ENCODE measurements around the gene CACNA2D1.

Gene CACNA2D1

GRCh38 chr7:82446897-82447296 lies 3.3 kb upstream of the CACNA2D1 start:
- H2AFZ ChIP-seq (ENCODE audit: low read depth, low read length) = no peak overlapping the region
- no peak overlapping the region for H2BK120ac ChIP-seq (ENCODE audit: low read depth, low read length)
- H3K79me1 ChIP-seq (replicated peaks; ENCODE audit: low read length, poor library complexity, severe bottlenecking) = peaks cover 7% of the 10 kb centered on the region
- no peak overlapping the region for H2BK5ac ChIP-seq (ENCODE audit: low read depth, low read length, poor library complexity, severe bottlenecking)
- no peaks in the 10 kb centered on the region for H3K27me3 ChIP-seq (ENCODE audit: control insufficient read depth in 1 of 2, insufficient read depth in 1 of 2, low read length in 2 of 2)
- H3K4me2 ChIP-seq (ENCODE audit: low read length, poor library complexity, severe bottlenecking) = no peak overlapping the region
- no peak overlapping the region for H3K4me3 ChIP-seq (ENCODE audit: insufficient read depth in 1 of 2, low read depth in 1 of 2, low read length in 2 of 2)
- no peak overlapping the region for H3K18ac ChIP-seq (ENCODE audit: low read depth in 1 of 2, low read length in 2 of 2)
- H3K9me3 ChIP-seq (ENCODE audit: control insufficient read depth, low read length) = no peaks in the 10 kb centered on the region
- no peak overlapping the region for H2BK12ac ChIP-seq (ENCODE audit: low read length in 2 of 2)
- no peak overlapping the region for H3K9ac ChIP-seq (ENCODE audit: low read length)
- H2AK5ac ChIP-seq (ENCODE audit: low read length, severe bottlenecking) = no peak overlapping the region
- H3K14ac ChIP-seq (ENCODE audit: low read length in 2 of 2) = no peak overlapping the region
- no peak overlapping the region for H4K8ac ChIP-seq (ENCODE audit: low read length)
- no peak overlapping the region for H3K4ac ChIP-seq (ENCODE audit: low read depth in 1 of 2, low read length in 2 of 2)
- peaks cover 11% of the 10 kb centered on the region for H3K4me1 ChIP-seq (ENCODE audit: control insufficient read depth, insufficient read depth, low read depth, low read length)
- no peaks in the 10 kb centered on the region for H3K36me3 ChIP-seq (ENCODE audit: control insufficient read depth in 1 of 2, insufficient read depth in 2 of 2, low read depth in 1 of 2, low read length in 2 of 2)
- H4K91ac ChIP-seq (ENCODE audit: low read length) = no peak overlapping the region
- H3K27ac ChIP-seq (ENCODE audit: low read length, poor library complexity, severe bottlenecking) = no peak overlapping the region
- H3K23ac ChIP-seq (ENCODE audit: low read length in 2 of 2) = no peak overlapping the region
- DNase-seq = no peak
- H2BK15ac ChIP-seq (ENCODE audit: low read depth, poor library complexity, severe bottlenecking) = no peak overlapping the region

- H2BK15ac ChIP-seq (ENCODE audit: low read depth, poor library complexity, severe bottlenecking) = no peak overlapping the region
- no peaks in the 10 kb centered on the region for H3K27me3 ChIP-seq (ENCODE audit: control insufficient read depth in 1 of 2, insufficient read depth in 1 of 2, low read length in 2 of 2)
- no peak overlapping the region for H3K27ac ChIP-seq (ENCODE audit: low read length, poor library complexity, severe bottlenecking)
- H3K18ac ChIP-seq (ENCODE audit: low read depth in 1 of 2, low read length in 2 of 2) = no peak overlapping the region
- H2BK5ac ChIP-seq (ENCODE audit: low read depth, low read length, poor library complexity, severe bottlenecking) = no peak overlapping the region
- H2AFZ ChIP-seq (ENCODE audit: low read depth, low read length) = no peak overlapping the region
- H2AK5ac ChIP-seq (ENCODE audit: low read length, severe bottlenecking) = no peak overlapping the region
- H3K79me1 ChIP-seq (replicated peaks; ENCODE audit: low read length, poor library complexity, severe bottlenecking) = peaks cover 7% of the 10 kb centered on the region
- no peak overlapping the region for H3K9ac ChIP-seq (ENCODE audit: low read length)
- H3K4me2 ChIP-seq (ENCODE audit: low read length, poor library complexity, severe bottlenecking) = no peak overlapping the region
- H3K14ac ChIP-seq (ENCODE audit: low read length in 2 of 2) = no peak overlapping the region
- DNase-seq = no peak
- no peaks in the 10 kb centered on the region for H3K36me3 ChIP-seq (ENCODE audit: control insufficient read depth in 1 of 2, insufficient read depth in 2 of 2, low read depth in 1 of 2, low read length in 2 of 2)
- no peak overlapping the region for H4K8ac ChIP-seq (ENCODE audit: low read length)
- no peak overlapping the region for H4K91ac ChIP-seq (ENCODE audit: low read length)
- peaks cover 8% of the 10 kb centered on the region for H3K4me1 ChIP-seq (ENCODE audit: control insufficient read depth, insufficient read depth, low read depth, low read length)
- no peak overlapping the region for H3K4ac ChIP-seq (ENCODE audit: low read depth in 1 of 2, low read length in 2 of 2)
- H2BK12ac ChIP-seq (ENCODE audit: low read length in 2 of 2) = no peak overlapping the region
- H2BK120ac ChIP-seq (ENCODE audit: low read depth, low read length) = no peak overlapping the region
- WGBS = 100% methylated on average over 2 of the region's 3 CpGs
- H3K23ac ChIP-seq (ENCODE audit: low read length in 2 of 2) = no peak overlapping the region
- no peak overlapping the region for H3K4me3 ChIP-seq (ENCODE audit: insufficient read depth in 1 of 2, low read depth in 1 of 2, low read length in 2 of 2)
- H3K9me3 ChIP-seq (ENCODE audit: control insufficient read depth, low read length) = no peaks in the 10 kb centered on the region
These were observed 1.7 kb upstream of the CACNA2D1 start for GRCh38 chr7:82445271-82445670.

DNA sequence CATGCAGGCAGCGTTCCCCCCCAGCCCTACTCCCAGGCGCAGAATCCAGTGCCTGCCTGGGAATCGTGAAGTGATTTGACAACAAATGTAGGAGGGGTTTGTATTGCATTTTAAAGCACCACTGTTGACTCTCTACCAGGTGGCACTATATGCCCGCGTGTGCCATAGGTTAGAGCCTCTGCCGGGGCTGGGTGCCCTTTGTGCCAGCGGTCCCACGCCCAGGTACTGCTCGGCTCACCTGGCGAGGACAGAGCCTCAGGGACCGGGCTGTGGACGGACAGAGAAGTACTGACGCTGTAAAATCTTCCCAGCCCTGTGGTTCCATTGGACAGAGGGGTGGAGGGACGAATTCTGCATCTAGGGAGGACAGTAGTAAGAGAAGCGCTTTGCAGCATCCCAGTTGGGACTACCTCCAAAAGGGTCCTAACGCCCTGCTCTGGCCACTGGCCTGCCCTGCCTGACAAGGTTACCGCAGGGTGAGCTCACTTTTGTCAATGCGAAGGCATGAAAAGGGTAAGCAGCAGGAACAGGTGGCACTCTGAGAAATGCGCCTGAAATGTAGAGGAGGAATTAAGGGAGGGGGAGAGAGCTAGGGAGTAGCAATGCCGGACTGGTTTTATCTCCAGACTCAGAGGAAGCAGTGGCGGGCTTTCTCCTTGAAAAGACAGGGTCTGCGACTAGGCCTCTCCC lies 788 bp upstream of the CACNA2D1 start:
- Histone ChIP-seq H3K9me3 (ENCODE audit: control insufficient read depth, low read length) (no peaks in the 10 kb centered on the region), H3K14ac (ENCODE audit: low read length in 2 of 2) (peak overlapping the region in 1 of 2 experiments; percentile 35), H4K8ac (ENCODE audit: low read length) (peak overlapping the region; percentile 81), H3K79me1 (replicated peaks; ENCODE audit: low read length, poor library complexity, severe bottlenecking) (peaks cover 7% of the 10 kb centered on the region), H3K4me1 (ENCODE audit: control insufficient read depth, insufficient read depth, low read depth, low read length) (peaks cover 8% of the 10 kb centered on the region), H4K91ac (ENCODE audit: low read length) (peak overlapping the region; percentile 41), H2BK12ac (ENCODE audit: low read length in 2 of 2) (peak overlapping the region in 1 of 2 experiments; percentile 25), H2BK120ac (ENCODE audit: low read depth, low read length) (no peak overlapping the region), H3K23ac (ENCODE audit: low read length in 2 of 2) (peak overlapping the region in 1 of 2 experiments; percentile 7), H3K36me3 (ENCODE audit: control insufficient read depth in 1 of 2, insufficient read depth in 2 of 2, low read depth in 1 of 2, low read length in 2 of 2) (no peaks in the 10 kb centered on the region), H3K4ac (ENCODE audit: low read depth in 1 of 2, low read length in 2 of 2) (no peak overlapping the region), H3K27ac (ENCODE audit: low read length, poor library complexity, severe bottlenecking) (no peak overlapping the region), H3K4me3 (ENCODE audit: insufficient read depth in 1 of 2, low read depth in 1 of 2, low read length in 2 of 2) (peak overlapping the region; percentile 84 to 90), H2BK5ac (ENCODE audit: low read depth, low read length, poor library complexity, severe bottlenecking) (no peak overlapping the region), H3K18ac (ENCODE audit: low read depth in 1 of 2, low read length in 2 of 2) (peak overlapping the region; percentile 54 to 72), H2AFZ (ENCODE audit: low read depth, low read length) (peak overlapping the region; percentile 80), H3K4me2 (ENCODE audit: low read length, poor library complexity, severe bottlenecking) (peak overlapping the region; percentile 97), H3K27me3 (ENCODE audit: control insufficient read depth in 1 of 2, insufficient read depth in 1 of 2, low read length in 2 of 2) (no peaks in the 10 kb centered on the region), H2AK5ac (ENCODE audit: low read length, severe bottlenecking) (no peak overlapping the region), H2BK15ac (ENCODE audit: low read depth, poor library complexity, severe bottlenecking) (no peak overlapping the region), H3K9ac (ENCODE audit: low read length) (peak overlapping the region; percentile 76)
- WGBS = 6% methylated on average over 20 of the region's 22 CpGs
- no peak for DNase-seq

- H3K14ac ChIP-seq (ENCODE audit: low read length in 2 of 2) = peak overlapping the region; percentile 36 to 95
- H4K91ac ChIP-seq (ENCODE audit: low read length) = peak overlapping the region; percentile 97
- H3K4me1 ChIP-seq (ENCODE audit: control insufficient read depth, insufficient read depth, low read depth, low read length) = peaks cover 8% of the 10 kb centered on the region
- peak overlapping the region; percentile 92 for H2BK5ac ChIP-seq (ENCODE audit: low read depth, low read length, poor library complexity, severe bottlenecking)
- H3K27me3 ChIP-seq (ENCODE audit: control insufficient read depth in 1 of 2, insufficient read depth in 1 of 2, low read length in 2 of 2) = no peaks in the 10 kb centered on the region
- WGBS = under 1% methylated on average over 31 of the region's 64 CpGs
- no peak overlapping the region for H2AK5ac ChIP-seq (ENCODE audit: low read length, severe bottlenecking)
- H2BK12ac ChIP-seq (ENCODE audit: low read length in 2 of 2) = peak overlapping the region; percentile 84 to 96
- peak overlapping the region in 1 of 2 experiments; percentile 96 for H3K23ac ChIP-seq (ENCODE audit: low read length in 2 of 2)
- H3K4me2 ChIP-seq (ENCODE audit: low read length, poor library complexity, severe bottlenecking) = peak overlapping the region; percentile 98
- no peaks in the 10 kb centered on the region for H3K36me3 ChIP-seq (ENCODE audit: control insufficient read depth in 1 of 2, insufficient read depth in 2 of 2, low read depth in 1 of 2, low read length in 2 of 2)
- H3K4ac ChIP-seq (ENCODE audit: low read depth in 1 of 2, low read length in 2 of 2) = peak overlapping the region; percentile 94 to 96
- H2AFZ ChIP-seq (ENCODE audit: low read depth, low read length) = peak overlapping the region; percentile 89
- peak overlapping the region; percentile 97 for H4K8ac ChIP-seq (ENCODE audit: low read length)
- no peak for DNase-seq
- H3K18ac ChIP-seq (ENCODE audit: low read depth in 1 of 2, low read length in 2 of 2) = peak overlapping the region; percentile 99 to 100
- peak overlapping the region; percentile 99 for H2BK15ac ChIP-seq (ENCODE audit: low read depth, poor library complexity, severe bottlenecking)
- peak overlapping the region; percentile 98 for H2BK120ac ChIP-seq (ENCODE audit: low read depth, low read length)
- H3K9ac ChIP-seq (ENCODE audit: low read length) = peak overlapping the region; percentile 92
- peaks cover 10% of the 10 kb centered on the region for H3K79me1 ChIP-seq (replicated peaks; ENCODE audit: low read length, poor library complexity, severe bottlenecking)
- H3K4me3 ChIP-seq (ENCODE audit: insufficient read depth in 1 of 2, low read depth in 1 of 2, low read length in 2 of 2) = peak overlapping the region; percentile 90 to 93
- peak overlapping the region; percentile 54 for H3K27ac ChIP-seq (ENCODE audit: low read length, poor library complexity, severe bottlenecking)
- H3K9me3 ChIP-seq (ENCODE audit: control insufficient read depth, low read length) = no peaks in the 10 kb centered on the region
These were observed 486 bp downstream of the CACNA2D1 start for GRCh38 chr7:82443036-82443546.
